HEK293 (cell line): ENCODE measurements around the gene PCSK6.

Source experiments
- CTCF ChIP-seq: fragments of 450-650 bp; formaldehyde crosslinking; IDR thresholded peaks from 2 replicates; pipeline ENCODE4 v1.5.1; 2016; ENCODE audit warnings: missing biosample characterization, missing genetic modification characterization
- HOXD13 ChIP-seq: sonication (generic); formaldehyde crosslinking; IDR thresholded peaks from 2 replicates; pipeline ENCODE4 v1.8.0; 2022; ENCODE audit warnings: missing genetic modification reagents, borderline replicate concordance
- ZNF138 ChIP-seq: fragments of 450-650 bp; formaldehyde crosslinking; IDR thresholded peaks from 2 replicates; pipeline ENCODE4 v1.5.1; 2016; ENCODE audit warnings: missing biosample characterization, missing genetic modification characterization, borderline replicate concordance
- ZNF146 ChIP-seq: fragments of 450-650 bp; formaldehyde crosslinking; IDR thresholded peaks from 2 replicates; pipeline ENCODE4 v1.5.1; 2016; ENCODE audit warnings: missing biosample characterization, missing genetic modification characterization
- ZNF274 ChIP-seq, 2 experiments: fragments of 200-500 bp in 1 of 2; fragments of 450-650 bp in 1 of 2; sonication (Bioruptor generic) in 1 of 2; formaldehyde crosslinking in 1 of 2; IDR thresholded peaks; 2 replicates each; pipeline versions ENCODE4 v1.5.1 to v1.6.1; 2014 to 2016; ENCODE audit warnings: borderline replicate concordance in 1 of 2, inconsistent platforms in 1 of 2, low read length in 1 of 2, missing biosample characterization in 1 of 2, missing genetic modification characterization in 1 of 2
- ZNF707 ChIP-seq: fragments of 450-650 bp; formaldehyde crosslinking; IDR thresholded peaks from 2 replicates; pipeline ENCODE4 v1.5.1; 2016; ENCODE audit warnings: missing biosample characterization, missing genetic modification characterization
- TF ChIP-seq, protein P1 (sequence below): fragments of 450-650 bp; formaldehyde crosslinking; IDR thresholded peaks from 2 replicates; pipeline ENCODE4 v1.5.1; 2016; ENCODE audit warnings: missing biosample characterization, missing genetic modification characterization

DNA sequence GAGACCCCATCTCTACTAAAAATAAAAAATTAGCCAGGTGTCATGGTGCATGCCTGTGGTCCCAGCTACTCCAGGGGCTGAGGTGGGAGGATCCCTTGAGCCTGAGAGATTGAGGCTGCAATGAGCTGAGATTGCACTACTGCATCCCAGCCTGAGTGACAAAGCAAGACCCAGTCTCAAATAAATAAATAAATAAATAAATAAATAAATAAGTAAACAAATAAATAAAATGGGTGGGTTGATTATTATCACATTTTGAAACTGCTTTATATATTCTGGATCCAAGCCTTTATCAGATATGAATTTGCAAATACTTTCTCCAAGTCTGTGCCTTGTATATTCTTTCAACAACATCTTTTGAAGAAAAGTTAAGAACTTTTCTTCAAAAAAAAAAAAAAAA is 22.2 kb upstream of the PCSK6 start:
- TF ChIP-seq ZNF274 (IDR thresholded peaks at IDR 0.05; ENCODE audit: low read length) (no peak), ZNF274 (tag by site-specific recombination; IDR thresholded peaks at IDR 0.05; ENCODE audit: borderline replicate concordance) (no peak), ZNF707 (tag by site-specific recombination) (no peak), CTCF (tag by site-specific recombination) (no peak), ZNF146 (no peak), ZNF138 (tag by site-specific recombination) (no peak), HOXD13 (CRISPR knock-in tag) (no peak)
- TF ChIP-seq, protein P1, sequence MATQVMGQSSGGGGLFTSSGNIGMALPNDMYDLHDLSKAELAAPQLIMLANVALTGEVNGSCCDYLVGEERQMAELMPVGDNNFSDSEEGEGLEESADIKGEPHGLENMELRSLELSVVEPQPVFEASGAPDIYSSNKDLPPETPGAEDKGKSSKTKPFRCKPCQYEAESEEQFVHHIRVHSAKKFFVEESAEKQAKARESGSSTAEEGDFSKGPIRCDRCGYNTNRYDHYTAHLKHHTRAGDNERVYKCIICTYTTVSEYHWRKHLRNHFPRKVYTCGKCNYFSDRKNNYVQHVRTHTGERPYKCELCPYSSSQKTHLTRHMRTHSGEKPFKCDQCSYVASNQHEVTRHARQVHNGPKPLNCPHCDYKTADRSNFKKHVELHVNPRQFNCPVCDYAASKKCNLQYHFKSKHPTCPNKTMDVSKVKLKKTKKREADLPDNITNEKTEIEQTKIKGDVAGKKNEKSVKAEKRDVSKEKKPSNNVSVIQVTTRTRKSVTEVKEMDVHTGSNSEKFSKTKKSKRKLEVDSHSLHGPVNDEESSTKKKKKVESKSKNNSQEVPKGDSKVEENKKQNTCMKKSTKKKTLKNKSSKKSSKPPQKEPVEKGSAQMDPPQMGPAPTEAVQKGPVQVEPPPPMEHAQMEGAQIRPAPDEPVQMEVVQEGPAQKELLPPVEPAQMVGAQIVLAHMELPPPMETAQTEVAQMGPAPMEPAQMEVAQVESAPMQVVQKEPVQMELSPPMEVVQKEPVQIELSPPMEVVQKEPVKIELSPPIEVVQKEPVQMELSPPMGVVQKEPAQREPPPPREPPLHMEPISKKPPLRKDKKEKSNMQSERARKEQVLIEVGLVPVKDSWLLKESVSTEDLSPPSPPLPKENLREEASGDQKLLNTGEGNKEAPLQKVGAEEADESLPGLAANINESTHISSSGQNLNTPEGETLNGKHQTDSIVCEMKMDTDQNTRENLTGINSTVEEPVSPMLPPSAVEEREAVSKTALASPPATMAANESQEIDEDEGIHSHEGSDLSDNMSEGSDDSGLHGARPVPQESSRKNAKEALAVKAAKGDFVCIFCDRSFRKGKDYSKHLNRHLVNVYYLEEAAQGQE = no peak
